Thyroid gland (tissue), 4 donors: Measurements from ENCODE around the gene TRIM58.

Experiments
- POLR2A ChIP-seq, 2 donors: fragments of 450-650 bp; IDR thresholded peaks; one replicate each; pipeline ENCODE4 v1.6.1; 2017; ENCODE audit warnings: antibody characterized with exemption in 2 of 2, mild to moderate bottlenecking in 2 of 2, moderate library complexity in 1 of 2
- TF ChIP-seq, protein P1 (sequence below), 6 experiments: fragments of 200-600 bp in 3 of 6; fragments of 450-650 bp in 3 of 6; sonication (generic) in 3 of 6; IDR thresholded peaks; one replicate each; pipeline ENCODE4 v1.5.1; 2016 to 2019; ENCODE audit warnings: antibody characterized with exemption in 6 of 6, mild to moderate bottlenecking in 2 of 6, inconsistent platforms in 1 of 6, moderate library complexity in 1 of 6

DNA sequence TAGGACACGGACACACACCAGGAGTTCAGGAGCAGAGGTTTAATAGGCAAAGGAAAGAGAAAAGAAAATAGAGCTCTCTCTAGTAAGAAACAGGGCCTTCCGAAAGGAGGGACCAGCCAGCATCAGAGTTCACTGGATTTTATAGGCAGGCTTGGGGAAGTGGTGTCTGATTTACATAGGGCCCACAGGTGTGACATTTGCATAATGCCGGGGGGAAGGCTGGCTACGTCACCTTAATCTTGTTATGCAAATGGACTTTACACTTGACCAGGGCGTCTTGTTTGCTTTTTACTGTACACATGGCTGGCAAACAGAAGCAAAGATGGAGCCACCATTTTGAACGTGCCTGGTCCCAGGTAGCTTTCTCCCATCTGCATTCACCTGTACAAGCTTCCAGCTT is 33.0 kb upstream of the TRIM58 start, which contains the start of gene OR14A16:
- TF ChIP-seq, protein P1, sequence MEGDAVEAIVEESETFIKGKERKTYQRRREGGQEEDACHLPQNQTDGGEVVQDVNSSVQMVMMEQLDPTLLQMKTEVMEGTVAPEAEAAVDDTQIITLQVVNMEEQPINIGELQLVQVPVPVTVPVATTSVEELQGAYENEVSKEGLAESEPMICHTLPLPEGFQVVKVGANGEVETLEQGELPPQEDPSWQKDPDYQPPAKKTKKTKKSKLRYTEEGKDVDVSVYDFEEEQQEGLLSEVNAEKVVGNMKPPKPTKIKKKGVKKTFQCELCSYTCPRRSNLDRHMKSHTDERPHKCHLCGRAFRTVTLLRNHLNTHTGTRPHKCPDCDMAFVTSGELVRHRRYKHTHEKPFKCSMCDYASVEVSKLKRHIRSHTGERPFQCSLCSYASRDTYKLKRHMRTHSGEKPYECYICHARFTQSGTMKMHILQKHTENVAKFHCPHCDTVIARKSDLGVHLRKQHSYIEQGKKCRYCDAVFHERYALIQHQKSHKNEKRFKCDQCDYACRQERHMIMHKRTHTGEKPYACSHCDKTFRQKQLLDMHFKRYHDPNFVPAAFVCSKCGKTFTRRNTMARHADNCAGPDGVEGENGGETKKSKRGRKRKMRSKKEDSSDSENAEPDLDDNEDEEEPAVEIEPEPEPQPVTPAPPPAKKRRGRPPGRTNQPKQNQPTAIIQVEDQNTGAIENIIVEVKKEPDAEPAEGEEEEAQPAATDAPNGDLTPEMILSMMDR (IDR thresholded peaks at IDR 0.05): no peak
- no peak for TF ChIP-seq POLR2A (IDR thresholded peaks at IDR 0.05)
